GM23338 (cell line): Measurements from ENCODE around the gene LRRC17. TPM values are rescaled to one million over a fixed set of nuclear protein-coding genes. Genes with fewer than 3 reads are reported as not detected.

ENCODE experiments used
- ATAC-seq: fragments of 200-7000 bp; cut with Tn5 transposase; 3 replicates; pipeline ENCODE4 v1.9.1; 2020
- DNase-seq: peaks from one replicate; pipeline ENCODE4 v3.0.0-alpha.2; 2015; ENCODE audit warnings: low spot score
- H2AFZ ChIP-seq: fragments of 200-600 bp; sonication (generic); 2 replicates; pipeline ENCODE4 v1.8.0; 2016; ENCODE audit warnings: antibody characterized with exemption, mild to moderate bottlenecking, moderate library complexity
- H3F3A ChIP-seq: fragments of 200-600 bp; sonication (generic); replicated peaks from 2 replicates; pipeline ENCODE4 v1.8.0; 2017; ENCODE audit warnings: antibody characterized with exemption, mixed run types, low read depth
- H3K27ac ChIP-seq: fragments of 200-600 bp; sonication (generic); 2 replicates; pipeline ENCODE4 v1.6.1; 2016; ENCODE audit warnings: low read depth
- H3K27me3 ChIP-seq: fragments of 200-600 bp; sonication (generic); 2 replicates; pipeline ENCODE4 v1.8.0; 2016; ENCODE audit warnings: mild to moderate bottlenecking, mixed run types, moderate library complexity; ENCODE audit not compliant: insufficient read depth
- H3K36me3 ChIP-seq: fragments of 200-600 bp; sonication (generic); 2 replicates; pipeline ENCODE4 v1.8.0; 2016; ENCODE audit warnings: mild to moderate bottlenecking; ENCODE audit not compliant: insufficient read depth
- H3K4me1 ChIP-seq: fragments of 200-600 bp; sonication (generic); 2 replicates; pipeline ENCODE4 v1.8.0; 2016; ENCODE audit warnings: mild to moderate bottlenecking, moderate library complexity; ENCODE audit not compliant: insufficient read depth
- H3K4me2 ChIP-seq: fragments of 200-600 bp; sonication (generic); 2 replicates; pipeline ENCODE4 v1.7.1; 2017; ENCODE audit warnings: mixed run types
- H3K4me3 ChIP-seq: fragments of 200-600 bp; sonication (generic); 2 replicates; pipeline ENCODE4 v1.6.1; 2016; ENCODE audit warnings: mixed run types
- H3K79me2 ChIP-seq: fragments of 200-600 bp; sonication (generic); replicated peaks from 2 replicates; pipeline ENCODE4 v1.8.0; 2017; ENCODE audit warnings: mild to moderate bottlenecking; ENCODE audit not compliant: insufficient read depth
- H3K9me2 ChIP-seq: fragments of 200-600 bp; sonication (generic); 2 replicates; pipeline ENCODE4 v1.8.0; 2017; ENCODE audit not compliant: insufficient read depth
- H4K20me1 ChIP-seq: fragments of 200-600 bp; sonication (generic); replicated peaks from 2 replicates; pipeline ENCODE4 v1.8.0; 2017; ENCODE audit warnings: mild to moderate bottlenecking; ENCODE audit not compliant: insufficient read depth
- H3K27ac Mint-ChIP-seq: 2 replicates; pipeline ENCODE4 v1.8.0; 2020; ENCODE audit warnings: inconsistent platforms, mild to moderate bottlenecking, moderate library complexity, mixed read lengths
- H3K27me3 Mint-ChIP-seq: 3 replicates; pipeline ENCODE4 v1.8.0; 2022; ENCODE audit warnings: low read depth, mild to moderate bottlenecking, moderate library complexity, mixed read lengths, inconsistent platforms; ENCODE audit not compliant: insufficient read depth, poor library complexity
- H3K36me3 Mint-ChIP-seq: 3 replicates; pipeline ENCODE4 v1.8.0; 2021; ENCODE audit warnings: low read depth, mild to moderate bottlenecking, inconsistent platforms, moderate library complexity, mixed read lengths
- H3K4me1 Mint-ChIP-seq: 3 replicates; pipeline ENCODE4 v1.8.0; 2020; ENCODE audit warnings: mild to moderate bottlenecking, inconsistent platforms, mixed read lengths
- H3K4me3 Mint-ChIP-seq: 3 replicates; pipeline ENCODE4 v1.8.0; 2021; ENCODE audit warnings: moderate library complexity, mild to moderate bottlenecking, inconsistent platforms, mixed read lengths
- H3K9me3 Mint-ChIP-seq: 3 replicates; pipeline ENCODE4 v1.8.0; 2020; ENCODE audit warnings: moderate library complexity, mild to moderate bottlenecking, inconsistent platforms, mixed read lengths
- CREB1 ChIP-seq: fragments of 250-450 bp; sonication (Bioruptor Pico); IDR thresholded peaks from 2 replicates; pipeline ENCODE4 v1.5.0; 2020; ENCODE audit warnings: low read depth, mild to moderate bottlenecking, moderate library complexity
- CTCF ChIP-seq, 2 experiments: fragments of 200-600 bp in 1 of 2; sonication (generic) in 1 of 2; conservative IDR thresholded peaks; 2 replicates each; pipeline versions ENCODE4 v1.5.1 to v1.6.1; 2016 to 2017; ENCODE audit warnings: antibody characterized with exemption in 2 of 2, low read depth in 2 of 2, mild to moderate bottlenecking in 2 of 2, moderate library complexity in 1 of 2
- ETS1 ChIP-seq: IDR thresholded peaks from 2 replicates; pipeline ENCODE4 v1.6.1; 2016; ENCODE audit warnings: antibody characterized with exemption
- EZH2 ChIP-seq: fragments of 200-600 bp; sonication (generic); IDR thresholded peaks from one replicate; pipeline ENCODE4 v1.8.0; 2017; ENCODE audit warnings: antibody characterized with exemption, mild to moderate bottlenecking, low read depth; ENCODE audit not compliant: unreplicated experiment
- EZH2phosphoT487 ChIP-seq: fragments of 200-600 bp; sonication (generic); IDR thresholded peaks from one replicate; pipeline ENCODE4 v1.8.1; 2018; ENCODE audit warnings: antibody characterized with exemption; ENCODE audit not compliant: unreplicated experiment
- JUNB ChIP-seq: IDR thresholded peaks from one replicate; pipeline ENCODE4 v1.6.1; 2016; ENCODE audit warnings: antibody characterized with exemption; ENCODE audit not compliant: unreplicated experiment
- NANOG ChIP-seq: IDR thresholded peaks from 2 replicates; pipeline ENCODE4 v1.6.1; 2016; ENCODE audit warnings: antibody characterized with exemption, borderline replicate concordance
- POLR2AphosphoS5 ChIP-seq: IDR thresholded peaks from 2 replicates; pipeline ENCODE4 v1.6.1; 2016; ENCODE audit warnings: antibody characterized with exemption, low read depth
- REST ChIP-seq: IDR thresholded peaks from one replicate; pipeline ENCODE4 v1.6.1; 2018; ENCODE audit warnings: antibody characterized with exemption; ENCODE audit not compliant: unreplicated experiment
- STAT1 ChIP-seq: IDR thresholded peaks from one replicate; pipeline ENCODE4 v1.6.1; 2016; ENCODE audit warnings: antibody characterized with exemption; ENCODE audit not compliant: unreplicated experiment
- ZNF114 ChIP-seq: fragments of 250-450 bp; sonication (Bioruptor Pico); IDR thresholded peaks from 2 replicates; pipeline ENCODE4 v1.5.0; 2020; ENCODE audit warnings: mild to moderate bottlenecking, moderate library complexity
- ZNF331 ChIP-seq: fragments of 250-450 bp; sonication (Bioruptor Pico); IDR thresholded peaks from 2 replicates; pipeline ENCODE4 v1.5.0; 2020; ENCODE audit warnings: low read depth, mild to moderate bottlenecking, moderate library complexity
- ZNF462 ChIP-seq: fragments of 250-450 bp; sonication (Bioruptor Pico); IDR thresholded peaks from 2 replicates; pipeline ENCODE4 v1.5.0; 2020; ENCODE audit warnings: mild to moderate bottlenecking, moderate library complexity
- polyA plus RNA-seq: library from polyadenylated mRNA; unstranded; fragments of >200 nt; fragmentation: Nextera tagmentation; extraction: Ambion mirVana; gene quantifications from 2 replicates; pipeline ENCODE4 v1.2.1, GENCODE V29; 2016
- total RNA-seq: library from RNA; depleted of rRNA; stranded (reverse); fragments of >200 nt; shearing (Covaris generic); gene quantifications from 2 replicates; pipeline ENCODE4 v1.2.3, GENCODE V29; 2014

Gene LRRC17
- total and polyA plus RNA-seq, 2 experiments from 2014 or later = 2.8 to 3.1 TPM

- Histone ChIP-seq H3K27ac (no peak overlapping the region), H2AFZ (no peak overlapping the region), H3F3A (no peaks in the 10 kb centered on the region), H4K20me1 (no peaks in the 10 kb centered on the region), H3K27me3 (no peaks in the 10 kb centered on the region), H3K4me2 (no peak overlapping the region), H3K9me2 (no peaks in the 10 kb centered on the region), H3K79me2 (no peaks in the 10 kb centered on the region), H3K4me3 (no peak overlapping the region), H3K4me1 (no peaks in the 10 kb centered on the region), H3K36me3 (no peaks in the 10 kb centered on the region)
- H3K9me3 Mint-ChIP-seq = no peaks in the 10 kb centered on the region
- no peak overlapping the region for H3K27ac Mint-ChIP-seq
- H3K36me3 Mint-ChIP-seq = no peaks in the 10 kb centered on the region; the same call in 2 of the 3 replicates
- DNase-seq (no peak), ATAC-seq (no peak)
- H3K27me3 Mint-ChIP-seq = no peaks in the 10 kb centered on the region
- TF ChIP-seq POLR2AphosphoS5 = no peak
- no peak for TF ChIP-seq REST
- TF ChIP-seq STAT1 = no peak
- TF ChIP-seq ZNF462 (CRISPR knock-in tag) = no peak
- no peak for TF ChIP-seq NANOG
- no peak for TF ChIP-seq ZNF331 (CRISPR knock-in tag)
- TF ChIP-seq EZH2 = no peak
- TF ChIP-seq JUNB = no peak
- TF ChIP-seq CREB1 (CRISPR knock-in tag) = no peak
- TF ChIP-seq CTCF (conservative IDR thresholded peaks at IDR 0.05; ENCODE audit: low read depth in 2 of 2) = no peak
- TF ChIP-seq ZNF114 = no peak
- TF ChIP-seq ETS1 = no peak
- TF ChIP-seq EZH2phosphoT487 = no peak
- no peak overlapping the region for H3K4me3 Mint-ChIP-seq
- no peaks in the 10 kb centered on the region for H3K4me1 Mint-ChIP-seq
These were observed 46.1 kb upstream of the LRRC17 start for GRCh38 chr7:102866535-102867215.
